Bronchial epithelial cell (primary cell): Measurements from ENCODE around the gene ESYT1. TPM values are rescaled to one million over a fixed set of nuclear protein-coding genes. Genes with fewer than 3 reads are reported as not detected.

Experiments
- DNase-seq: peaks from one replicate; pipeline ENCODE4 v3.0.0-alpha.2; 2010; ENCODE audit warnings: low read depth
- FAIRE-seq: peaks from 2 replicates; lab custom pipeline; 2011; peaks lifted over from hg19 to GRCh38; lab: Jason Lieb, UNC
- H3K27me3 ChIP-seq: 2 replicates; pipeline ENCODE4 v1.5.1; 2011; ENCODE audit warnings: low read length; ENCODE audit not compliant: control insufficient read depth, insufficient read depth
- H3K36me3 ChIP-seq: 2 replicates; pipeline ENCODE4 v1.5.1; 2011; ENCODE audit warnings: low read length; ENCODE audit not compliant: control insufficient read depth, insufficient read depth
- H3K4me3 ChIP-seq: 2 replicates; pipeline ENCODE4 v1.5.1; 2011; ENCODE audit warnings: mild to moderate bottlenecking, low read depth, low read length, control low read depth
- total RNA-seq: library from RNA; depleted of rRNA; stranded (reverse); fragments of >200 nt; gene quantifications from 2 replicates; pipeline ENCODE4 v1.2.1, GENCODE V29; 2014
- TF ChIP-seq, protein P1 (sequence below): IDR thresholded peaks from 2 replicates; pipeline ENCODE4 v1.5.1; 2011; ENCODE audit warnings: mild to moderate bottlenecking, moderate library complexity, low read length, control low read depth, inconsistent platforms; ENCODE audit not compliant: insufficient read depth, severe bottlenecking

The ESYT1 gene
- total RNA-seq, 1 donor from 2014 or later = 253 TPM

DNA sequence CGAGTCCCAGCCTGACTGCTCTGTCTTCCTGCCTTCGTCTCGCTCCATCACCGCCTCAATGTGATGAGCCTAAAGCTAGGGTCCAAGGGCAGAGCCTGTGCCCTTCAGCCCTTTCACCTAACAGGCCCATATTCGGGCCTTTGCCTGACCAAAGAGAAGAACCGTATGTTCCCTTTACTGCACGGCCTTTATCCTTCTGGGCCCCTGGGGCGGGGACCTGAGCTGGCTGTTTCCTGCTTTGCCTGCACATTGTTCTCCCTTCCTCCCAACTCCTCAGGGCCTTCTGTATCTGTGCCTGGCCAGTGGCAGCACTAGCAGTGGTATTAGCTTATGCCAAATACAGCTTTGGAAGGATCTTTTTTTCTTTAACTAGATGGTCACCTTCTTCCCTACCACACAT, 15.8 kb downstream of the ESYT1 start:
- FAIRE-seq = no peak
- no peaks in the 10 kb centered on the region for H3K27me3 ChIP-seq
- no peak for DNase-seq
- peaks cover 21% of the 10 kb centered on the region for H3K36me3 ChIP-seq
- H3K4me3 ChIP-seq = no peak overlapping the region
- TF ChIP-seq, protein P1, sequence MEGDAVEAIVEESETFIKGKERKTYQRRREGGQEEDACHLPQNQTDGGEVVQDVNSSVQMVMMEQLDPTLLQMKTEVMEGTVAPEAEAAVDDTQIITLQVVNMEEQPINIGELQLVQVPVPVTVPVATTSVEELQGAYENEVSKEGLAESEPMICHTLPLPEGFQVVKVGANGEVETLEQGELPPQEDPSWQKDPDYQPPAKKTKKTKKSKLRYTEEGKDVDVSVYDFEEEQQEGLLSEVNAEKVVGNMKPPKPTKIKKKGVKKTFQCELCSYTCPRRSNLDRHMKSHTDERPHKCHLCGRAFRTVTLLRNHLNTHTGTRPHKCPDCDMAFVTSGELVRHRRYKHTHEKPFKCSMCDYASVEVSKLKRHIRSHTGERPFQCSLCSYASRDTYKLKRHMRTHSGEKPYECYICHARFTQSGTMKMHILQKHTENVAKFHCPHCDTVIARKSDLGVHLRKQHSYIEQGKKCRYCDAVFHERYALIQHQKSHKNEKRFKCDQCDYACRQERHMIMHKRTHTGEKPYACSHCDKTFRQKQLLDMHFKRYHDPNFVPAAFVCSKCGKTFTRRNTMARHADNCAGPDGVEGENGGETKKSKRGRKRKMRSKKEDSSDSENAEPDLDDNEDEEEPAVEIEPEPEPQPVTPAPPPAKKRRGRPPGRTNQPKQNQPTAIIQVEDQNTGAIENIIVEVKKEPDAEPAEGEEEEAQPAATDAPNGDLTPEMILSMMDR = no peak

DNA sequence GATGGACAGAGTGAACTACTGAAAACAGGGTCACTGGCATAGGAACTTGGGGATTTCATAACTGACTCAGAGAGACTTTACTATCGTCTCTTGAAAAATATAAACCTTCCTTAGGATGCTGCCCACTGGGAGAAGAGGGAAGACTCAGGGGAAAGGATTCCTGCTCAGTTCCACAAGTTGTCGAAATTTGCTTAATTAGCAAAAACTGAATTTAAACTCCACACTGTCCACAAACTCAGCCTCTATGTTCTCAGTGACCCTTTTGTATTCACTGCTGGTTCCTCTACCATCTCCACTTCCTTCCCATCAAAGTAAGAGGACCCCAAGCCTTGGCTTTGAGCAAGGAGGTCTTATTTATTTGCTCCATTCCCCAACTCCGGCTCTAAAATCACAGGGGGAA, 17.1 kb downstream of the ESYT1 start:
- FAIRE-seq (no peak), DNase-seq (no peak)
- no peak overlapping the region for H3K4me3 ChIP-seq
- H3K36me3 ChIP-seq = peaks cover 20% of the 10 kb centered on the region
- TF ChIP-seq, protein P1 = no peak
- no peaks in the 10 kb centered on the region for H3K27me3 ChIP-seq

DNA sequence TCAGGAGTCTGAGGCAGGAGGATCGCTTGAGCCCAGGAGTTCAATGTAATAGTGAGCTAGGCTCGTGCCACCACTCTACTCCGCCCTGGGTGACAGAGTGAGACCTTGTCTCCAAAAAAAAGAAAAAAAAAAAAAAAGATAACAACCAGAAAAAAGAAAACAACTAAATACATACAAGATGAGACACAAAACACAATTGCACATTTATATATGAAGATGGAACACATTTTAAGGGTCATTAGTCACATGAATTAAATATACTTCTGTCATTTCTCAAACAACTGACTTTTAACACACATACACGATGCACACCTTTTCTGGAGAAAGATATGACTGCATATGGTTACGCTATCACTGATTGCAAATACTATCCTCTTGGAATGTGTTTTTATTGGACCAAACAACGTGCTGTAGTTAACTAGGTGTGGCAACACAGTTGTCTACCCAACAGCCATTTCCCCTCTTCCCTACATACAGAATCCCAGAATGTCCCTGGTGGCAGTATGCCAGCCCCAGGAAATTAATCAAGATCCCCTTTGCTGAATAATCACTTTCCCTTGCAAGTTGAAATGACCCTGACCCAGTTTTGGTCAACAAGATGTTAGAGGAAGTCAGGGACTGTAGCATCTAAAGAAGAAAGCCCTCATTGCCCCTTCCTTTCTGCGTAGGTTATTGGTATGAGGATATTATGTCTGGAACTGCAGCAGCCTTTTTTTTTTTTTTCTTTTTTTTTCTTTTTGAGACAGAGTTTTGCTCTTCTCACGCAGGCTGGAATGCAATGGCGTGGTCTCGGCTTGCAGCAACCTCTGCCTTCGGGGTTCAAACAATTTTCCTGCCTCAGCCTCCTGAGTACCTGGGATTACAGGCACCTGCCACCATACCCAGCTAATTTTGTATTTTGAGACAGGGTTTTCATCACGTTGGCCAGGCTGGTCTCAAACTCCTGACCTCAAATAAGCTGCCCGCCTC, 18.7 kb downstream of the ESYT1 start:
- Histone ChIP-seq H3K27me3 (no peaks in the 10 kb centered on the region), H3K36me3 (peaks cover 17% of the 10 kb centered on the region), H3K4me3 (no peak overlapping the region)
- TF ChIP-seq, protein P1 = no peak
- DNase-seq (no peak), FAIRE-seq (no peak)

DNA sequence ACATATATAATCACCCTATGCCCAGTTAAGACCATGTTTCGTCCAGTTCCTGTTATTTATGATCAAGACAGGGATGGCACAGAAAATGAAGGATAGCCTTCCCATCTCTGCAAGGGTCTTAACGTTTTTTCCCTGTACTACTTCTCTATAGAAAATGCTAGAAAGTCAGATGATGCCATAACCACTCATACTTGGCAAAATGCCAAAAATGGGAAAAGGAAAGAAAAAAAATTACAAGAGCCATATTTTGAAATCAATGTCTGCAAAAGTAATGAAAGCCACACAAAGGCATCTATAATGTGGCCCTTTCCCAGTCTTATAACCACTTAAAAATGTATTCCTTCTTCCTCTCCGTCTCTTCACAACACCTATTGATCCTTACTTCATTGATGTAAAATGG, 22.5 kb downstream of the ESYT1 start:
- peak; percentile 50 for DNase-seq
- Histone ChIP-seq H3K4me3 (no peak overlapping the region), H3K36me3 (no peaks in the 10 kb centered on the region), H3K27me3 (no peaks in the 10 kb centered on the region)
- TF ChIP-seq, protein P1 = no peak
- FAIRE-seq = no peak

DNA sequence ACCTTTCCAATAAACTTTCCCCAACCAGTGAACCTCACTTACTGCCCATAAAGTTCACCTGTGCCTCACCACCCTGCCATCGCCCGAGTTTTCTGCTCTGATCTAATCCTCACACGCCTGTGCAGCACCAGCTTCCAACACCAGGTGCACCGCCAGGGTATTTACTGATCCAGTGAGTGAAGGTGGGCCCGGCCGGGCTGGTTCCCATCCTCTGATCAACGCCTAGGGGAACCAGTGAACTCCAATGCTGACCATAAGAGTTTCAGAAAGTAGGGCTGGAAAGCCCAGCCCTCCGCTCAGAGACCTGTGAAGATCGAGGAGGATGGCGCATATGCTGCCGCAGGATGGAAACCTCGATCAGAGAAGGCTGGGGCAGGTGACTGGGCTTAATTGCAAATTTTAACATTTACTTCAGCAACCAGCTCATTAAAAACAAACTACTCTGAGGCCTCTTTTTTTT, 23.6 kb downstream of the ESYT1 start:
- DNase-seq = peak; percentile 47
- peak overlapping the region; percentile 48 for H3K4me3 ChIP-seq
- TF ChIP-seq, protein P1 = peak; percentile 63
- no peak for FAIRE-seq
- no peaks in the 10 kb centered on the region for H3K27me3 ChIP-seq
- H3K36me3 ChIP-seq = no peaks in the 10 kb centered on the region
